ENCODE data around the gene CSNK1D. TPM values are rescaled to one million over a fixed set of nuclear protein-coding genes. Genes with fewer than 3 reads are reported as not detected.

Gene CSNK1D
- total and polyA plus RNA-seq, 2 donors (not counting 1 experiment from before 2014, with no cell fraction given) = 196 to 241 TPM

GRCh38 chr17:82213251-82214011 is 60.1 kb downstream of the CSNK1D start:
- Histone ChIP-seq H3K27me3 (replicated peaks in 1 of 4; ENCODE audit: control extremely low read depth in 1 of 4, control insufficient read depth in 3 of 4, insufficient read depth in 4 of 4, low read length in 3 of 4) (no peaks in the 10 kb centered on the region), H3K4me3 (ENCODE audit: control extremely low read depth in 1 of 5, extremely low read depth in 1 of 5, insufficient read depth in 1 of 5, low read depth in 2 of 5, low read length in 4 of 5) (peak overlapping the region in 4 of 5 experiments; percentile 35 to 79 (median 68)), H4K20me1 (ENCODE audit: control insufficient read depth, insufficient read depth, low read length, poor library complexity, severe bottlenecking) (no peaks in the 10 kb centered on the region), H3K9ac (ENCODE audit: low read length) (peak overlapping the region; percentile 86), H3K79me2 (ENCODE audit: control insufficient read depth, insufficient read depth, low read length) (peaks cover 3% of the 10 kb centered on the region), H3K9me3 (ENCODE audit: control extremely low read depth in 1 of 3, control insufficient read depth in 2 of 3, insufficient read depth in 1 of 3, low read length in 2 of 3) (no peaks in the 10 kb centered on the region), H3K36me3 (replicated peaks in 1 of 2; ENCODE audit: control extremely low read depth in 1 of 2, control insufficient read depth in 1 of 2, extremely low read depth in 1 of 2, insufficient read depth in 2 of 2, low read length in 1 of 2) (no peaks in the 10 kb centered on the region), H3K27ac (ENCODE audit: low read length in 2 of 2) (peak overlapping the region; percentile 22 to 81), H3K4me2 (replicated peaks; ENCODE audit: low read depth, low read length, poor library complexity, severe bottlenecking) (peak overlapping the region; percentile 90), H2AFZ (ENCODE audit: insufficient read depth, low read depth, low read length, poor library complexity, severe bottlenecking) (peak overlapping the region; percentile 74), H3K4me1 (ENCODE audit: control insufficient read depth in 2 of 2, insufficient read depth in 2 of 2, low read length in 2 of 2) (peaks cover 31 to 39% of the 10 kb centered on the region in 2 donors)
- Mint-ChIP-seq H3K4me3 (peak overlapping the region; percentile 87), H3K9me3 (ENCODE audit: insufficient read depth) (no peaks in the 10 kb centered on the region), H3K27me3 (no peaks in the 10 kb centered on the region), H3K4me1 (peaks cover 31% of the 10 kb centered on the region), H3K27ac (peak overlapping the region; percentile 93)
- POLR2A ChIA-PET = interaction anchor here (0.6 to 6.3 kb wide), 4 partner anchors 16 to 226 kb away, joined by 3 to 46 read pairs (median 4); partner anchors contain the start of genes CSNK1D and SLC16A3
- DNase-seq (peak; percentile 70), ATAC-seq (ENCODE audit: low read depth) (no peak)
- WGBS (ENCODE audit: insufficient coverage) = 21% methylated on average over 20 of the region's 37 CpGs
- intact Hi-C loops (cut with micrococcal nuclease) = loop anchor here (10.0 kb wide), 1 partner anchor 119 kb away; the partner anchor contains the start of gene FASN
- TF ChIP-seq EZH2 (IDR thresholded peaks at IDR 0.05; ENCODE audit: borderline replicate concordance, insufficient read depth, low read depth, low read length, poor library complexity, severe bottlenecking) = no peak
- TF ChIP-seq CTCF (IDR thresholded peaks at IDR 0.05) = no peak
- CTCF ChIA-PET = interaction anchor here (0.6 to 3.4 kb wide), 2 partner anchors 7 to 84 kb away, joined by 3 to 16 read pairs; no protein-coding TSS in a partner anchor

Data from B cell (primary cell).